ENCODE data around the gene CCIN. TPM values are rescaled to one million over a fixed set of nuclear protein-coding genes. Genes with fewer than 3 reads are reported as not detected.

Gene CCIN
- total RNA-seq, 2 experiments from 2014 or later = 0.13 TPM; not detected in 1

DNA sequence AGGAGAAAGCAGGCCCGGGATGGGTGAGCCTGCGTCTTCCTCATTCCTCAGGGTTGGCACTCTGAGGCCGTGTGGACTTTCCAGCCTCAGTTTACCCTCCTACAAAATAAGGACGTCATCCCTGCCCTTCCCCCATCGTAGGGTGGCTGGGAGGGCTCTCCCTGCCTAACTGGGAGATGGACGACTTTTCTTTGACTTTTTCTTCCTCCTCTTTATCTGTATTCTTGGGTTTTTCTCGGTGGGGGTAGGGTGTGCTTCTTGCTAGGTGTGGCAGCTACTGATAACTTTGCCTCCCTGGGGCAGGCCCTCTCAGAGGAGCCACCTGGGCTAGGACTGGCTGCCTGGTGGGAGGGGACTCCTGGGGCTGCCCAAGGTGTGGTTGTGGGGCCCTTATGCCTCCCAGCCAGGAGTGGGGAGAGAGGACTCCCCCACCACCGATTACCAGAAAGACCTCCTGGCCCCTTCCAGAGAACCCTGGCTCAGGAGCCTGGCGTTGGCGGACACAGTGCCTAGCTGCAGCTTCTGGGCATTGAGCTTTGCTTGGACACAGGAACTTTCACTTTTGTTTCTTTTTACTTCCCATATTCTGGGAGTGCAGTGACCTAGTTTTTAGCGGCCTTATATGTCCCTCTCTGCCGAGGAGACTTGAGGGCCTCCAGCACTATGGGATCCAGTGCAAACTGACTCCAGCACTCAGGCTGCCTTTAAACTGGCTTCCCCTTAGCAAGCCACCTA, 26.5 kb upstream of the CCIN start:
- ChIA-PET POLR2A (interaction anchor here (1.4 to 3.5 kb wide), 5 partner anchors 8 to 48 kb away, joined by 3 to 31 read pairs (median 6); partner anchors contain the start of gene CLTA), CTCF (interaction anchor here (1.5 to 3.0 kb wide), 3 partner anchors 9 to 47 kb away, joined by 5 to 15 read pairs (median 5); partner anchors contain the start of gene CLTA)
- peaks cover 3% of the 10 kb centered on the region for H3K27me3 Mint-ChIP-seq
- peaks cover 71% of the 10 kb centered on the region for H3K36me3 Mint-ChIP-seq (ENCODE audit: low read depth)
- peaks cover 97% of the 10 kb centered on the region for H3K4me1 Mint-ChIP-seq
- peak overlapping the region; percentile 96 for H3K27ac Mint-ChIP-seq
- no peak for DNase-seq
- H3K9me3 Mint-ChIP-seq = peaks cover 13% of the 10 kb centered on the region
- H3K4me3 Mint-ChIP-seq = peak overlapping the region; percentile 85

DNA sequence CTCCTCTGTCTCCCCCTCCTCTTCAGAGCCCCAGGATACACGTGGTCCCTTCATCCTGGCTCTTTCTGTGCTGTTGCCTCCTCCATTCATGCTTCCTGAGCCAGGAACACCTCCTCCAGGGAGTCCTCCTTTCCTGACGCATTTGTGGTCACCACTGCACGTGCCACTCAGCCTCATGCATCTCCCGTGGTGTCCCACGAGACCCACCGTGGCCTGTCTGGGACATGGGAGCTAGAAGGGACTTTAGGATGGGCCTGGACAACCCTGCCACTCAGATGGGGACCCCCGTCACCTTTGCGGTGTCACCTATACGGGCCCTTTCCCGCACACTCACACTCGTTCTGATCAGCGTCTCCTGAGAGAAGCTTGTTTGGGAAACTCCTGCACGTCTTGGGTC, 25.9 kb upstream of the CCIN start:
- H3K27me3 Mint-ChIP-seq = peaks cover 3% of the 10 kb centered on the region
- H3K36me3 Mint-ChIP-seq (ENCODE audit: low read depth) = peaks cover 72% of the 10 kb centered on the region
- peak overlapping the region; percentile 85 for H3K4me3 Mint-ChIP-seq
- DNase-seq = no peak
- H3K4me1 Mint-ChIP-seq = peaks cover 97% of the 10 kb centered on the region
- H3K27ac Mint-ChIP-seq = peak overlapping the region; percentile 96
- CTCF ChIA-PET = interaction anchor here (0.6 to 3.0 kb wide), 6 partner anchors 10 to 1157 kb away, joined by 3 to 15 read pairs (median 5); partner anchors contain the start of gene CLTA
- peaks cover 13% of the 10 kb centered on the region for H3K9me3 Mint-ChIP-seq
- POLR2A ChIA-PET = interaction anchor here (0.7 to 3.5 kb wide), 9 partner anchors 8 to 47 kb away, joined by 3 to 31 read pairs (median 7); partner anchors contain the start of gene CLTA

DNA sequence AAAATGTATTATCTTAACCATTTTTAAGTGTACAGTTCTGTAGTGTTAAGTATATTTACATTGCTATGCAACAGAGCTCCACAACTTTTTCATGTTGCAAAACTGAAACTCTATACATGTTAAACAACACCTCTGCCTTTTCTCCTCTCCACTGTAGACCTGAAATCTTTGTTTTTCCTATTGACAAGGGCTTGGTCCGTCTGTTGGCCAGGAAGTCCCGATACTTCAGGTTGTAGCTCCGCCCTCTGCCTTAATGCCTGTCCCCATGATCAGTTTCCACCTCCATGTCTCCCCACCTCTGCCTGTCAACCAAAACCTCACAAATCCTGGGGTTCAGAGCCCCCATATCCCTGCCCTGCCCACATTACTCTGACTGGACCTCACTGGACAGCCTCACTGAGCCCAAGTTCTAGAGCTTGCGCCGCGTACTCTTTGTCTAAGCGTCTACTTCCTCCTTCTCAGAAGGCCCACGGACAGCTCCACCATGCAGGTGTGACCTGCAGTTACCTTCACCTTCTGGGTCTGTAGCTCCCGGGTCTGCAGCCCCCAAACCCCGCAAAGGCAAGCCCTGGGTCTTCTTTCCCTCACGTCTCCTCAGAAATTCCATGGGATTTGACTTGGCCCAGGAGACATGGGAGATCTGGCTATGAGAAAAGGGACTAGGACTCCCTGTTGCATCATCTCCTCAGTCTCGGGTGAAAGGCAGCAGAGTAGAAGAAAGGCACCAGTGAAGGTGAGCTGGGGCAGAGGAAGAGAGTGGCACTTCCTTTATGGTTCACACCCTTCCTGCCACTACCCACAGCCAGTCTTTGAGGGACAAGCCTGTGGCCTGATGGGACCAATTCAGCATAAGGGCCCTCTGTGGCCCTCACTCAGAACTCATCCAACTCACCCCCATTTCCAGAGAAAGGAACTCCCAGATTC, 24.6 kb upstream of the CCIN start:
- Mint-ChIP-seq H3K27me3 (peaks cover 3% of the 10 kb centered on the region), H3K4me1 (peaks cover 95% of the 10 kb centered on the region), H3K36me3 (ENCODE audit: low read depth) (peaks cover 65% of the 10 kb centered on the region), H3K27ac (peak overlapping the region; percentile 96), H3K9me3 (peaks cover 13% of the 10 kb centered on the region), H3K4me3 (peak overlapping the region; percentile 85)
- CTCF ChIA-PET = interaction anchor here (0.7 to 3.0 kb wide), 9 partner anchors 9 to 52 kb away, joined by 3 to 15 read pairs (median 4); partner anchors contain the start of gene CLTA
- peak; percentile 59 for DNase-seq
- POLR2A ChIA-PET = interaction anchor here (0.6 to 3.5 kb wide), 15 partner anchors 7 to 255 kb away, joined by 3 to 31 read pairs (median 5); partner anchors contain the start of genes CLTA, GLIPR2 and RNF38

DNA sequence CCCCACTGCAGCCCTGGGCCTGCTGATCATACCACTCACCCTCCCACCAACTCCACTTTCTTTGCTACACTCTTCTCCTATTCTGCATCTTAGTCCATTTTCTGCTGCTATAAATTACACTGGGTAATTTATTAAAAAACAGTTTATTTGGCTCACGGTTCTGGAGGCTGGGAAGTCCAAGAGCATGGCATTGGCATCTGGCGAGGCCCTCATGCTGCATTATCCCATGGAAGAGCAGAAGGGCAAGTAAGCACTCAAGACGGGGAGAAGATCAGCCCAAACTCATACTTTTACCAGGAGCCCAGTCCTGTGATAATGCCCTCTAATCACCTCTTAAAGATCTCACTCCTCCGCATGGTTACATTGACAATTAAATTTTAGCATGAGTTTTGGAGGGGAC, 23.2 kb upstream of the CCIN start:
- H3K27ac Mint-ChIP-seq = peak overlapping the region; percentile 96
- DNase-seq = no peak
- H3K4me3 Mint-ChIP-seq = no peak overlapping the region
- peaks cover 3% of the 10 kb centered on the region for H3K27me3 Mint-ChIP-seq
- ChIA-PET CTCF (no interaction called here), POLR2A (no interaction called here)
- peaks cover 95% of the 10 kb centered on the region for H3K4me1 Mint-ChIP-seq
- peaks cover 69% of the 10 kb centered on the region for H3K36me3 Mint-ChIP-seq (ENCODE audit: low read depth)
- peaks cover 13% of the 10 kb centered on the region for H3K9me3 Mint-ChIP-seq

DNA sequence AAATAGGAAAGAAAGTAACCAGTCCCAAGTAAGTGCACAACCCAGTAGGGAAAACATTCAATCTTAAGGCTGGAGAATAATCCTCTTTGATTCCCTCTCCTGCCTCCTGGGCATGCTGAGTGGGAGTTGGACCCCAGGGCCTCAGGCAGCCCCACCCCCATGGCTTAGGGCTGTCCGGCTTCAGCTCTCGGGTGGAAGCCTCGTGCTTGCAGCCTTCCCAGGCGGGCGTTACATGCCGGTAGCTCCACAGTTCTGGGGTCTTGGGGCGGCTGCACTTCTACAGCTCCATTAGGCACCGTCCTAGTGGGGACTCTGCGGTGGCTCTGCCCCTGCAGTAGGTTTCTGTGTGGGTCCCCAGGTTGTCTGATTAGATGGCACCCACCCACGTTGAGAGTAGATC, 22.5 kb upstream of the CCIN start:
- ChIA-PET POLR2A (no interaction called here), CTCF (no interaction called here)
- H3K36me3 Mint-ChIP-seq (ENCODE audit: low read depth) = peaks cover 74% of the 10 kb centered on the region

DNA sequence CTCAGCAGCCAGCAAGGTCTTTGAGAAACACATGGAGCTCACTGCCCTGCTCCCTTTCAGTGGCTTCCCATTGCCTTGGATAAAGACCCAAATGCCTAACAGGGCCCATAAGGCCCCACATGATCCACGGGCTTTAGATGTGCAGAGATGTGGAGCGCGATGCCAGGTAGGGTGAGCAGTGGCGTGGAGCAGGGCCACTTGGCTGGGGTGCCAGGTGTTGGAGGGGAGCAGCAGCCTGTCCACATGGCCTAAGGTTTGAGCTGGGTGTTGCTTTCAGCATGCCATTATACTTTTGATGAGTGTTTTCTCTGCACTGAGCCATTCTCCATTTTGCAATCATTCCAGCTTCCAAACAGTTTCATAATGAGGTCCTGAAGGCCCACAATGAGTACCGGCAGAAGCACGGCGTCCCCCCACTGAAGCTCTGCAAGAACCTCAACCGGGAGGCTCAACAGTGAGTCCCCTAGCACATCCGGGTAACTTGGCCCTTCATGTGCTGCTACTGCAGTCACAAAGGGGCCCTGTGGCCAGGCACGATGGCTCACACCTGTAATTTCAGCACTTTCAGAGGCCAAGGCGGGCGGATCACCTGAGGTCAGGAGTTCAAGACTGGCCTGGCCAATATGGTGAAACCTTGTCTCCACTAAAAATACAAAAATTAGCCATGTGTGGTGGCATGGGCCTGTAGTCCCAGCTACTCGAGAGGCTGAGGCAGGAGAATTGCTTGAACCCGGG, 21.6 kb upstream of the CCIN start:
- Mint-ChIP-seq H3K36me3 (ENCODE audit: low read depth) (peaks cover 73% of the 10 kb centered on the region), H3K27me3 (peaks cover 3% of the 10 kb centered on the region), H3K27ac (peak overlapping the region; percentile 71), H3K9me3 (peaks cover 13% of the 10 kb centered on the region), H3K4me3 (no peak overlapping the region), H3K4me1 (peaks cover 94% of the 10 kb centered on the region)
- ChIA-PET CTCF (interaction anchor here (1.5 kb wide), 1 partner anchor 19 kb away, joined by 10 read pairs; no protein-coding TSS in a partner anchor), POLR2A (interaction anchor here (2.1 to 5.4 kb wide), 3 partner anchors 8 to 18 kb away, joined by 15 to 46 read pairs (median 16); partner anchors contain the start of gene GLIPR2)
- no peak for DNase-seq

More for the DNA sequence above, 22.5 kb upstream of the CCIN start:
- Mint-ChIP-seq H3K4me3 (no peak overlapping the region), H3K27me3 (peaks cover 3% of the 10 kb centered on the region), H3K4me1 (peaks cover 96% of the 10 kb centered on the region), H3K27ac (no peak overlapping the region), H3K9me3 (peaks cover 13% of the 10 kb centered on the region)
- no peak for DNase-seq

DNA sequence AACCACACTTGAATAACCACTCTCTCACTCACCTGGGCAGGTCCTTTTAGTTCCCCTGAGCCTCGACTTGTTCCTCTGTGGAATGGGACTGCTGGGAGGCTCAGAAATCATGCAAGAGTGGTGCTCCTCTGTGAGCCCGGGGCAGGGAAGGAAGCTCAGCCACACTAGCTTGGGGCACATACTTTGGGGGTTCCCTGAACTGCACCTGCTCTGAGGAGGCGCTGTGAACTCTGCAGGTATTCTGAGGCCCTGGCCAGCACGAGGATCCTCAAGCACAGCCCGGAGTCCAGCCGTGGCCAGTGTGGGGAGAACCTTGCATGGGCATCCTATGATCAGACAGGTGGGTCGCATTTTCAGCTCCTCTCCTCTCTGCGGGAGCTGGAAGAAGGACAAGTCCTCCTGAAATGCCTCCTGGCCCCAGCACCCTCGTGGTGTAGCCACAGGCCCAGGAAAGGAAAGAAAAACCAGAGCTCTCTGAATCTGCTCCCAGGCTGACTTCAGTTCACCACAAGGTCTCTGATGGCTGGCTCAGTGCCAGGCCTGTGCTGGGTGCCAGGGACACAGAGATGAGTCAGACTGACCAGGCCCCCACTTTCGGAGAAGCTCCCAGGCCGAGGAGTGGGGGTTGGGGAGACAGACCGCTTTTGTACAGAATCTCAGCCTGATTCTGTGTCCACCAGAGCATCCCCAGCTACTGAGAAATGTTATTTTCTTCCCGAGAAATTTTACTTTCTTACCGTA, 20.7 kb upstream of the CCIN start:
- Mint-ChIP-seq H3K36me3 (ENCODE audit: low read depth) (peaks cover 69% of the 10 kb centered on the region), H3K27ac (peak overlapping the region; percentile 71), H3K4me3 (no peak overlapping the region), H3K4me1 (peaks cover 93% of the 10 kb centered on the region), H3K27me3 (peaks cover 3% of the 10 kb centered on the region), H3K9me3 (peaks cover 13% of the 10 kb centered on the region)
- peak; percentile 84 for DNase-seq
- ChIA-PET POLR2A (interaction anchor here (0.8 to 5.4 kb wide), 5 partner anchors 9 to 42 kb away, joined by 3 to 46 read pairs (median 15); partner anchors contain the start of genes CLTA and GLIPR2), CTCF (interaction anchor here (0.9 to 1.8 kb wide), 6 partner anchors 9 to 46 kb away, joined by 3 to 10 read pairs (median 6); partner anchors contain the start of genes CLTA and GLIPR2)

DNA sequence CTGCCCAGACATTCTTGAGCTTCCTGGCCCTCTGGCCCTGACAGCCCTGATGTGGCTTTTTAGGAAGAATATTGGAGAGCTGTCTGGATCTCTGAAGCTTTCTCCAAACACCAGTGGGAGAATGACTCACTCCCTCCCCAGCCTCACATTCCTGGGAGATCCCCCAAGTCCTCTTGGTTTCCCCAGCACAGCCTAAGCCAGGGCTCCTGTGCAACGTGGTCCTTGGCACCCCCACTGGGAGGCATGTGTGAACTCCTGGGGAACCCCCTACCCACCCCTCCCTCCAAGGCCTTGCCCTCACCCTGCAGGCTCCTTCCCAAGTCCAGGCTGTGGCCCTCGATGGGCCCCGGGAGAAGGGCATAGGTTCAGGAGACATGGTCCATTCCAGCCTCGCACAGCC, 20.0 kb upstream of the CCIN start:
- ChIA-PET CTCF (interaction anchor here (1.0 to 1.8 kb wide), 5 partner anchors 10 to 47 kb away, joined by 3 to 10 read pairs (median 9); partner anchors contain the start of gene GLIPR2), POLR2A (interaction anchor here (0.8 to 5.4 kb wide), 5 partner anchors 9 to 41 kb away, joined by 3 to 46 read pairs (median 15); partner anchors contain the start of genes CLTA and GLIPR2)
- Mint-ChIP-seq H3K4me3 (no peak overlapping the region), H3K27ac (peak overlapping the region; percentile 71), H3K27me3 (peaks cover 3% of the 10 kb centered on the region), H3K9me3 (peaks cover 13% of the 10 kb centered on the region), H3K36me3 (ENCODE audit: low read depth) (peaks cover 66% of the 10 kb centered on the region), H3K4me1 (peaks cover 89% of the 10 kb centered on the region)
- no peak for DNase-seq

DNA sequence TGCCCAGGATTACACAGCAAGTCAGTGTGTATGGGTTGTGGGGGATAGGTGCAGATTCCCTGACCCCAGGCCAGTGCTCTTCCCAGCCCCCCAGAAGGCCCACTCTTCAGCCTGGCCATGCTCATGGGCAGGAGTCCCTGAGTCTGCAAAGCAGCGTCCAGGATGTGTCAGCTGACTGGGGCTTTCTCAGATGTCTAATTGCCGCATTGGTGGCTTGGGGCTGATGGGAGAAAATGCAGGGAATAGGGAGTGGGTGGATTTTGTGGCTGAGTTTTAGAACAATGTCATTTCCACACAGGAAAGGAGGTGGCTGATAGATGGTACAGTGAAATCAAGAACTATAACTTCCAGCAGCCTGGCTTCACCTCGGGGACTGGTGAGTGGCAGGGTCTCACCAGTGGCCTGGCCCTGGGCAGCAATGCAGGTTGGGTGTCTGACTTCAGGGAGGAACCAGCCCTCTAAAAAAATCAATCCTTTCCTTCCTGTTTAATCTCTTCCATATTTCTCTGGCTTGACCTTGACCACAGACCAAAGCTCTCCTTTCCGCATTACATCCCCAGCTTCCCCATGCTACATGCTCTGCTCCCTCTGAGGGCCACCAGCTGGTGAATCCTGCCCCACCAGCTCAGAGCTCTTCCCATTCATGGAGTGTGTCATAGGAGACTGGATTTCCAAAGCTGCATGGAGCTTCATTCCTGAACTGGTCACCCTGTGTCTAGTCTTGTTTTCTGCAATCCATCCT, 18.4 kb upstream of the CCIN start:
- peaks cover 63% of the 10 kb centered on the region for H3K36me3 Mint-ChIP-seq (ENCODE audit: low read depth)
- peaks cover 8% of the 10 kb centered on the region for H3K9me3 Mint-ChIP-seq
- H3K4me1 Mint-ChIP-seq = peaks cover 80% of the 10 kb centered on the region
- ChIA-PET POLR2A (interaction anchor here (0.9 to 5.4 kb wide), 12 partner anchors 8 to 246 kb away, joined by 3 to 46 read pairs (median 6); partner anchors contain the start of genes CCIN, CLTA, GLIPR2 and RECK), CTCF (interaction anchor here (1.2 to 3.3 kb wide), 5 partner anchors 14 to 48 kb away, joined by 3 to 30 read pairs (median 9); partner anchors contain the start of genes CLTA and GLIPR2)
- H3K27me3 Mint-ChIP-seq = no peaks in the 10 kb centered on the region
- H3K4me3 Mint-ChIP-seq = peak overlapping the region; percentile 74
- peak overlapping the region; percentile 94 for H3K27ac Mint-ChIP-seq
- no peak for DNase-seq

DNA sequence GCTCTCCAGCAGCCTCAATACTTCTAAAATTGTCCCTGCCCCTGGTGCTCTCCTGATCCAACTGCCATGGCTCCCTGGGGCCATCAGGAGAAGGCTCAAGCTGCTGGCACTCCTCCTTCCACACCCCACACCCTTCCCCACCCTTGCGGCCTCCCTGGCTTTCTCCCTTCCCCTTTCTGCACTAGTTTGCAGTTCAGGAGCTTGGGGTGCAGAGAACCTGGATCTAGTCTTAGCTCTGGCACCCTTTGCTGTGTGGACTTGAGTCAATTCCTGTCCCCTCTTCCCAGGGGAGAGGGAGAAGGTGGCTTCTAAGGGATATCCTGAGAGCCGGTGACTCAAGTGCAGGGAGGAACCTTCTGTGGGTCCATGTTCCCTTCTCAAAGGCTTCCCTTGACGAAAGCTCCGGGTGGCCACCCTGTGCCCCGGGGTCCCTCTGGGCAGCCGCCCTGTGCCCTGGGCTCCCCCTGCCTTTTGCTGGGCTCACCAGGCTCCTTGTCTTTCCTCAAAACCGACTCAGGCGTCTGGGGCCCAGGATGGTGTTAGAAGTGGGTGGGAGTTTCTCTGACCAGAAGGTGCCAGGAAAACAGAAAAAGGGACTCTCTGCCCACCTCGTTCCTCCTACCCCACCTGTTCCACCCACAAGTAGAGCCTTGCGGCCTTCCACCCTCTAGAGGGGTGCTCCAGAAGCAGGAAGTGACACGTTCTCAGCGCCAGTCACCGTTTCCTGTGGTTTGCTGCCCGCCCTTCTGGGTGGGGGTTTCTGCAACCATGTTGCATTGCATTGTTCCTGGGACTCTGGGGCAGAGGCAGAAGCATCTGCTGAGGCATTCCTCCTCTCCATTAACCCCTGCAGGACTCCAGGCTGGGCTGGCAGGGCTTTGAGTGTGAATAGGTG, 17.6 kb upstream of the CCIN start:
- CTCF ChIA-PET = interaction anchor here (1.2 to 3.3 kb wide), 7 partner anchors 14 to 49 kb away, joined by 3 to 30 read pairs (median 7); partner anchors contain the start of genes CLTA and GLIPR2

More for the DNA sequence above, 17.6 kb upstream of the CCIN start:
- Mint-ChIP-seq H3K4me1 (peaks cover 73% of the 10 kb centered on the region), H3K9me3 (peaks cover 2% of the 10 kb centered on the region), H3K36me3 (ENCODE audit: low read depth) (peaks cover 59% of the 10 kb centered on the region), H3K27me3 (no peaks in the 10 kb centered on the region), H3K4me3 (peak overlapping the region; percentile 74), H3K27ac (peak overlapping the region; percentile 94)
- peak; percentile 93 for DNase-seq
- POLR2A ChIA-PET = interaction anchor here (0.9 to 5.4 kb wide), 15 partner anchors 8 to 245 kb away, joined by 3 to 46 read pairs (median 5); partner anchors contain the start of genes CCIN, CLTA, GLIPR2 and RECK

Data from activated CD4-positive, alpha-beta memory T cell treated with anti-CD3 and anti-CD28 coated beads, Interleukin-2, amount 10 ng/mL, durations not matched to agents 7 days and 5 days (primary cell).